H9 (cell line): Measurements from ENCODE around the gene ZMIZ1. TPM values are rescaled to one million over a fixed set of nuclear protein-coding genes. Genes with fewer than 3 reads are reported as not detected.

Experiments
- DNase-seq: peaks from one replicate; pipeline ENCODE4 v3.0.0-alpha.2; 2017
- H2AFZ ChIP-seq: one replicate; pipeline ENCODE4 v1.6.1; 2013; ENCODE audit warnings: mild to moderate bottlenecking, low read length, control low read depth, moderate library complexity
- H2AK5ac ChIP-seq: 2 replicates; pipeline ENCODE4 v1.6.1; 2013; ENCODE audit warnings: low read length, control low read depth, mixed read lengths; ENCODE audit not compliant: insufficient read length
- H2BK120ac ChIP-seq: one replicate; pipeline ENCODE4 v1.6.1; 2013; ENCODE audit warnings: low read depth, mild to moderate bottlenecking, low read length, control low read depth, inconsistent platforms; ENCODE audit not compliant: poor library complexity, severe bottlenecking
- H2BK12ac ChIP-seq: 2 replicates; pipeline ENCODE4 v1.6.1; 2013; ENCODE audit warnings: low read length, control low read depth, mixed read lengths, low read depth; ENCODE audit not compliant: insufficient read length
- H2BK15ac ChIP-seq: 2 replicates; pipeline ENCODE4 v1.6.1; 2013; ENCODE audit warnings: low read depth, low read length, control low read depth
- H2BK20ac ChIP-seq: one replicate; pipeline ENCODE4 v1.6.1; 2013; ENCODE audit warnings: low read depth, mild to moderate bottlenecking, low read length, control low read depth, inconsistent platforms; ENCODE audit not compliant: poor library complexity, severe bottlenecking
- H2BK5ac ChIP-seq: 2 replicates; pipeline ENCODE4 v1.6.1; 2013; ENCODE audit warnings: low read length, control low read depth, mixed read lengths; ENCODE audit not compliant: insufficient read length
- H3K14ac ChIP-seq: 2 replicates; pipeline ENCODE4 v1.6.1; 2013; ENCODE audit warnings: low read length, control low read depth; ENCODE audit not compliant: insufficient read depth
- H3K18ac ChIP-seq: 2 replicates; pipeline ENCODE4 v1.6.1; 2013; ENCODE audit warnings: low read depth, mild to moderate bottlenecking, mixed read lengths, low read length, control low read depth; ENCODE audit not compliant: insufficient read length
- H3K23ac ChIP-seq: 2 replicates; pipeline ENCODE4 v1.6.1; 2013; ENCODE audit warnings: low read length, control low read depth, mixed read lengths, low read depth; ENCODE audit not compliant: insufficient read length
- H3K23me2 ChIP-seq: 2 replicates; pipeline ENCODE4 v1.6.1; 2013; ENCODE audit warnings: low read depth, mild to moderate bottlenecking, mixed read lengths, low read length, control low read depth; ENCODE audit not compliant: insufficient read length, poor library complexity, severe bottlenecking
- H3K27ac ChIP-seq: 2 replicates; pipeline ENCODE4 v1.5.1; 2013; ENCODE audit warnings: low read length, control low read depth, mixed read lengths, low read depth; ENCODE audit not compliant: insufficient read length
- H3K27me3 ChIP-seq: 2 replicates; pipeline ENCODE4 v1.6.1; 2013; ENCODE audit warnings: low read length, control low read depth, inconsistent platforms; ENCODE audit not compliant: insufficient read depth
- H3K4ac ChIP-seq: 2 replicates; pipeline ENCODE4 v1.6.1; 2013; ENCODE audit warnings: low read depth, mild to moderate bottlenecking, control low read depth, inconsistent platforms, low read length, moderate library complexity
- H3K4me1 ChIP-seq: 2 replicates; pipeline ENCODE4 v1.6.1; 2013; ENCODE audit warnings: low read length, control low read depth, inconsistent platforms; ENCODE audit not compliant: insufficient read depth
- H3K4me2 ChIP-seq: 2 replicates; pipeline ENCODE4 v1.6.1; 2013; ENCODE audit warnings: low read length, control low read depth, mixed read lengths; ENCODE audit not compliant: insufficient read length, insufficient read depth
- H3K56ac ChIP-seq: 2 replicates; pipeline ENCODE4 v1.6.1; 2013; ENCODE audit warnings: low read depth, mild to moderate bottlenecking, mixed read lengths, low read length, control low read depth; ENCODE audit not compliant: insufficient read length
- H3K79me1 ChIP-seq: 2 replicates; pipeline ENCODE4 v1.6.1; 2013; ENCODE audit warnings: low read depth, mild to moderate bottlenecking, moderate library complexity, low read length, control low read depth, inconsistent platforms; ENCODE audit not compliant: insufficient read depth, poor library complexity, severe bottlenecking
- H3K79me2 ChIP-seq: 2 replicates; pipeline ENCODE4 v1.6.1; 2013; ENCODE audit warnings: low read length, control low read depth, inconsistent platforms; ENCODE audit not compliant: insufficient read depth
- H3K9ac ChIP-seq: 2 replicates; pipeline ENCODE4 v1.6.1; 2013; ENCODE audit warnings: low read length, control low read depth, mixed read lengths; ENCODE audit not compliant: insufficient read length; ENCODE audit errors: extremely low read depth
- H3K9me3 ChIP-seq: one replicate; pipeline ENCODE4 v1.6.1; 2013; ENCODE audit warnings: low read depth, low read length, inconsistent platforms; ENCODE audit not compliant: control insufficient read depth
- H3T11ph ChIP-seq: one replicate; pipeline ENCODE4 v1.6.1; 2013; ENCODE audit warnings: mild to moderate bottlenecking, low read length, control low read depth, inconsistent platforms
- H4K20me1 ChIP-seq: one replicate; pipeline ENCODE4 v1.6.1; 2013; ENCODE audit not compliant: control insufficient read depth, insufficient read length, insufficient read depth
- H4K5ac ChIP-seq: 2 replicates; pipeline ENCODE4 v1.6.1; 2013; ENCODE audit warnings: low read depth, mild to moderate bottlenecking, mixed read lengths, low read length, control low read depth; ENCODE audit not compliant: insufficient read length
- H4K8ac ChIP-seq: replicated peaks from 2 replicates; pipeline ENCODE4 v1.6.1; 2013; ENCODE audit warnings: low read length, control low read depth, mixed read lengths, low read depth; ENCODE audit not compliant: insufficient read length
- H4K91ac ChIP-seq: 2 replicates; pipeline ENCODE4 v1.6.1; 2013; ENCODE audit warnings: low read depth, mild to moderate bottlenecking, moderate library complexity, mixed read lengths, low read length, control low read depth; ENCODE audit not compliant: insufficient read length
- H3K27ac Mint-ChIP-seq, 3 experiments: 2 replicates in 2 of 3; 3 replicates in 1 of 3; pipeline ENCODE4 v1.8.0; 2020 to 2021; ENCODE audit warnings: mixed read lengths in 3 of 3, mild to moderate bottlenecking in 1 of 3, moderate library complexity in 1 of 3
- H3K27me3 Mint-ChIP-seq: 2 replicates; pipeline ENCODE4 v1.8.0; 2021; ENCODE audit warnings: low read depth, mild to moderate bottlenecking, moderate library complexity, mixed read lengths
- H3K36me3 Mint-ChIP-seq, 3 experiments: 2 replicates in 2 of 3; 3 replicates in 1 of 3; pipeline ENCODE4 v1.8.0; 2020 to 2021; ENCODE audit warnings: low read depth in 3 of 3, mixed read lengths in 3 of 3; ENCODE audit not compliant: insufficient read depth in 1 of 3
- H3K4me1 Mint-ChIP-seq, 2 experiments: 2 replicates each; pipeline ENCODE4 v1.8.0; 2020; ENCODE audit warnings: mixed read lengths in 2 of 2
- H3K4me3 Mint-ChIP-seq, 2 experiments: 2 replicates in 1 of 2; 3 replicates in 1 of 2; pipeline ENCODE4 v1.8.0; 2020 to 2021; ENCODE audit warnings: mild to moderate bottlenecking in 2 of 2, mixed read lengths in 2 of 2, moderate library complexity in 1 of 2
- H3K9me3 Mint-ChIP-seq, 2 experiments: 2 replicates in 1 of 2; 3 replicates in 1 of 2; pipeline ENCODE4 v1.8.0; 2020; ENCODE audit warnings: mild to moderate bottlenecking in 2 of 2, mixed read lengths in 2 of 2, moderate library complexity in 1 of 2
- CTCF ChIP-seq: fragments of 200-600 bp; sonication (generic); conservative IDR thresholded peaks from 3 replicates; pipeline ENCODE4 v1.8.0; 2021; ENCODE audit warnings: antibody characterized with exemption, mild to moderate bottlenecking
- WGBS: extraction: QIAGEN DNeasy Blood & Tissue Kit; methylation state at CpG from one replicate; pipeline ENCODE4 v1.1.7; 2013; ENCODE audit warnings: missing lambda C conversion rate, low lambda C conversion rate, mixed read lengths; ENCODE audit not compliant: insufficient read length; ENCODE audit errors: extremely low coverage; 5-methylcytosine and 5-hydroxymethylcytosine counted together
- total RNA-seq: library from RNA; stranded (reverse); gene quantifications from 2 replicates; pipeline ENCODE4 v1.2.1, GENCODE V29; 2021

The ZMIZ1 gene
- total RNA-seq, 1 experiment from 2014 or later, result 36.9 TPM

- H2BK15ac ChIP-seq, result no peak overlapping the region
- no peaks in the 10 kb centered on the region for H3K4me1 Mint-ChIP-seq
- no CpG with 5 or more reads among the region's 25 CpGs for WGBS
- no peaks in the 10 kb centered on the region for H3K27me3 Mint-ChIP-seq
- TF ChIP-seq CTCF, result no peak
- no peak overlapping the region for H3K27ac ChIP-seq
- H3K79me1 ChIP-seq, result no peaks in the 10 kb centered on the region
- no peak overlapping the region for H3T11ph ChIP-seq
- H3K4me2 ChIP-seq, result no peak overlapping the region
- H3K14ac ChIP-seq, result no peak overlapping the region
- H3K18ac ChIP-seq, result no peak overlapping the region
- H2AFZ ChIP-seq, result no peak overlapping the region
- H4K91ac ChIP-seq, result no peak overlapping the region
- H3K56ac ChIP-seq, result no peak overlapping the region
- no peak for DNase-seq
- H3K27me3 ChIP-seq, result no peaks in the 10 kb centered on the region
- H2BK20ac ChIP-seq, result no peak overlapping the region
- no peak overlapping the region for H2BK12ac ChIP-seq
- H4K20me1 ChIP-seq, result no peaks in the 10 kb centered on the region
- H4K8ac ChIP-seq, result no peak overlapping the region
- H3K79me2 ChIP-seq, result no peaks in the 10 kb centered on the region
- no peaks in the 10 kb centered on the region for H3K4me1 ChIP-seq
- H4K5ac ChIP-seq, result no peak overlapping the region
- H3K23me2 ChIP-seq, result peaks cover 3% of the 10 kb centered on the region
- peaks cover 41 to 86% (median 62%) of the 10 kb centered on the region in 3 experiments for H3K36me3 Mint-ChIP-seq
- H3K4ac ChIP-seq, result no peak overlapping the region
- no peak overlapping the region for H2AK5ac ChIP-seq
- H2BK120ac ChIP-seq, result no peak overlapping the region
- H3K23ac ChIP-seq, result no peak overlapping the region
- H2BK5ac ChIP-seq, result no peak overlapping the region
- no peak overlapping the region; a peak in 1 of 7 replicates for H3K27ac Mint-ChIP-seq
- H3K9me3 ChIP-seq, result no peaks in the 10 kb centered on the region
- no peak overlapping the region for H3K4me3 Mint-ChIP-seq
- no peaks in the 10 kb centered on the region for H3K9me3 Mint-ChIP-seq
- H3K9ac ChIP-seq, result no peak overlapping the region
These were observed 235.1 kb downstream of the ZMIZ1 start for GRCh38 chr10:79303631-79304478.
